GM18505 (cell line): ENCODE measurements around the gene KCNJ6.

Experiments
- ATAC-seq: cut with Tn5 transposase; IDR thresholded peaks from one replicate; pipeline ENCODE4 v1.9.1; 2021; ENCODE audit not compliant: unreplicated experiment
- POLR2A ChIP-seq: IDR thresholded peaks from 4 replicates; pipeline ENCODE4 v1.6.1; 2011; ENCODE audit warnings: borderline replicate concordance; ENCODE audit not compliant: insufficient read depth, insufficient read length; ENCODE audit errors: extremely low read depth

KCNJ6 gene

GRCh38 chr21:37837381-37837780, 78.9 kb downstream of the KCNJ6 start:
- ATAC-seq: no peak
- no peak for TF ChIP-seq POLR2A

DNA sequence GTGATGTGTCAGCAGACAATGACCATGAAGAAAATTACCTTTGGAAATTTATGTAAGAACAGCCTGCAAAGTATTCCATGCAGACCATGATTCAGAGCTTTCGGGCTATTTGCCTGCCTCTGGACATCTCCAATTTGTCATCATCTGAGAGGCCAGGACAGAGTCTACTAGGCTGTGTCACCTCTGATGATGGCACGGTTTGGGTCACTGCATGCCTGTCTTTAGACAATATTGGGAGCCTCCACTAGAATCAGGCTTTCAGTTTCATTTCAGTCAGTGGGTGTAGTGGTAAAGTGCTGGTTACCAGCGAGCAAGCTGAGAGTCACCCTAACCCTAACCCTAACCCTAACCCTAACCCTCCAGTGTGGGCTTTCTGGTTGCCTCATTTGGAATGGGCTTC, 80.8 kb downstream of the KCNJ6 start:
- no peak for ATAC-seq
- TF ChIP-seq POLR2A: no peak

GRCh38 chr21:37833301-37833700, 83.0 kb downstream of the KCNJ6 start:
- no peak for TF ChIP-seq POLR2A
- no peak for ATAC-seq

GRCh38 chr21:37829447-37829846, 86.8 kb downstream of the KCNJ6 start:
- ATAC-seq: no peak
- TF ChIP-seq POLR2A: no peak

GRCh38 chr21:37828991-37829390, 87.3 kb downstream of the KCNJ6 start:
- ATAC-seq: no peak
- no peak for TF ChIP-seq POLR2A

DNA sequence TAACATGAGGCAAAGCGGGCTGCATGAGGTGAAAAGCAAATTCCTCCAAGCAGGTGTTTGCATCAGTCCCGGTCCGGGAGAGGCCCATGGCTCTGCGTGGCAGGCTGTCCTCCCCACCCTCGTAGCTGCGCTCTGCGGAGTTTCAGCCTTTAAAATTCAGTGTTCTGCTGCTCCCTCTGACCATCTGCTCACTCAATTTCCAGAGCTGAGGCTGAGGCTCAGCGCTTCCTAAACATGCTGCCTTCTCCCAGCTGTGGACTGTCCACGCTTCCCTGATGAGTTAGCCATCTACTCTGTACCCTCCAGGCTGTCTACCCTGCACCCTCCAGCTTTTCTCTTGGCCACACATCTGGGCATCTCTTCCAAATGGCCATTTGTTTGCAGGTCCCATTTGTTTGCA, 87.7 kb downstream of the KCNJ6 start:
- no peak for ATAC-seq
- no peak for TF ChIP-seq POLR2A

DNA sequence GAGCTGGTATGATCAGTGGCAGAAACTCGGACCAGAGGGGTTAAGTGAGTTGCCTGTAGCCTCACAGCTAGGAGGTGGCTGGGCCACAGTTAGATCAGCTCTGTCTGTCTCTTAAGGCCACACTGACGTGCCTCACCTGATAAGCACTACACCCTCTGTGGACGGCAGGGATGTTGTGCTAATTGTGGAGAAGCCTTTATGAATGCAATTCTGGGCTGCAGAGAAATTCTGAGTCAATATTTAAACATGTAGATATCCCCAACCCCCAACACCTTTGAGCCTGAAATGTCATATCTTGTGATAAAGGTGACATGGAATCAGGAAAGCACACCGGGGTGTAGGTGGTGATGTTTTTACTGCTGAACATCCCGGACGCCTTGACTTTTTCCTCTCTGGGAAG, 88.3 kb downstream of the KCNJ6 start:
- no peak for ATAC-seq
- no peak for TF ChIP-seq POLR2A

DNA sequence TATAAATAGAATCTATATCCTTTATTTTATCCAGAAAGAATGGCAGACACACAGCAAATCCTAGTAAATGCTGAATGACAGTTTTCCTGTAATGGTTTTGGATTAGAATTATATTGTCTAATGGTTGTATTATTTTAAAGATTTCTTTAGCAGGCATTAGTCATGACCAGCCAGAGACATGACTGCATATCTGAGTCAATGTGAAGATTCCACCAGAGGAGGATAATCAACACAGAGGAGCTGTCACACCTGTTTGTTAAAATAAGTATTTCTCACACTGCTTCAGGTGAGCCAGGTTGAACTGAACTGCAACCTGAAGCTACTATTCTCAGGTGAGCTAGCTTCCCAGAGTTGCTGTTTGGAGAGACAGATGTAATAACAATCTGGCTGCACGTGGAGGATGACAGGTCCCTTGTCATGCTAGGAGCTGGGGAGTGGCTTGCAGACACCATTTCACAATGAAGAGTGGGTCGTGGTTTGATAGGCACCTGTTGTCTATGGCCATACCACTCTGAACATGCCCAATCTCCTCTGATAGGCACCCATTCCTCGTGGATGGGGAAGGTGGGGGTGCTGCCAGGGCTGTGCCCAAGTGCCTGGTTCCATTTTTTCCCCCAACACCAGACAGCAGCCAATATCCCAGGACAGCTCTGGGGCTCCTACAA, 94.3 kb downstream of the KCNJ6 start:
- ATAC-seq: no peak
- TF ChIP-seq POLR2A: no peak

DNA sequence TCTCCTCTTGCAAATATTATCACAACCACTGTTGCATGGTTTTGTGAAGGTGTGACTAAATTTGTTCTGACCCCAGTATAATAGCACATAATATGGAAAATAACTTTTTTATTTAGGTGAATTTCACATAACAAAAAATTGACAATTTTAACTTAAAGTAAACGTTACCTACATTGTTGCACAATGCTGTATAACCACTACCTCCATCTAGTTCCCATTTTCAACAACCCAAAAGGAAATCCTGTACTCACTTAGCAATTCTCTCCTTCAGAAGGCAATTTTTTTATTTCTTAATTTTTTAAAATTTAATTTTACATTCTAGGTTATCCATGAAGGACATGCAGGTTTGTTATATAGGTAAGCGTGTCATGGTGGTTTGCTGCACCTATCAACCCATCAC, 95.2 kb downstream of the KCNJ6 start:
- ATAC-seq: no peak
- no peak for TF ChIP-seq POLR2A

GRCh38 chr21:37819372-37819771, 96.9 kb downstream of the KCNJ6 start:
- no peak for ATAC-seq
- no peak for TF ChIP-seq POLR2A

GRCh38 chr21:37817242-37817641, 99.0 kb downstream of the KCNJ6 start:
- ATAC-seq: no peak
- no peak for TF ChIP-seq POLR2A

- no peak for TF ChIP-seq POLR2A
- no peak for ATAC-seq
These were observed 100.4 kb downstream of the KCNJ6 start for GRCh38 chr21:37815893-37816292.

- no peak for ATAC-seq
- no peak for TF ChIP-seq POLR2A
These were observed 104.5 kb downstream of the KCNJ6 start for GRCh38 chr21:37811711-37812110.

DNA sequence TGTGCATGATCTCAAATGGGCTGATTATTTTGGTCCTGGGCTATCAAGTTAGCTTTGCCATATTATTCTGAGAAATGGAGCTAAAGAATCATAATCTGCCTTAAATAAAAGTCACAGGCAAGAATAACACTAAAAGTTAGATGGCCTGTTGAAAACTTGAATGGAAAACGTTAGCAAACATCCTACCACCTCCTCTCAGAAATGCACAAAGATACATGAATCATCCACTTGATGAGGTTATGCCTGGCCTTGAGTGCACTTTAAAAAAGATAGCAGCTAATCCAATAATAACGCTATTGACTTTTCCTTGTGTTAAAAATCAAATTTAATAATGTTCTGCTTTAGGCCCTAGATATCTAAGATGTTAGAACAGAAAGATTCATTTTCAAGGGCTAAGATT, 108.0 kb downstream of the KCNJ6 start:
- TF ChIP-seq POLR2A: no peak
- ATAC-seq: no peak

DNA sequence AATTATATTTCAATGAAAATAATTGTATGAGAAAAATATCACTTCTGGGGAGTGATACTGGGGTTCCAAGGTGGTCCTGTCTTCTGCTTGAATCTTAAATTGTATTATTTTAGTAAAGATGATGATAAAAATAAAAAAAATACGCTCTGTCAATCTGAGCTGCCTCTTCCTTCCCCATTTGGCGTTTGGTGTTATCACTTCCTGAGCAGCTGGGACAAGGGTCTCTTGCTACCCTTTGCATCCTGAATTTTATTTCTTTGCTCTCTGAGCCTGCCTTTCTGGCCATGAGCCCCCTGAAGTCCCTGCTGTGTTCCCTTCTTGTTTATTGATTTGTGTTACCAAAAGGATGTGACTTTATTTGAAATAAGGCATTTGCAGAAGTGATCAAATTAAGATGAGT, 111.0 kb downstream of the KCNJ6 start:
- ATAC-seq: no peak
- TF ChIP-seq POLR2A: no peak
